Left ventricle myocardium superior (tissue), 1 donor: ENCODE results near the gene FARSB. TPM values are rescaled to one million over a fixed set of nuclear protein-coding genes. Genes with fewer than 3 reads are reported as not detected.

Experiments used
- ATAC-seq: fragments of 200-7000 bp; cut with Tn5 transposase; one replicate; pipeline ENCODE4 v1.9.1; 2020; ENCODE audit warnings: mild to moderate bottlenecking, moderate library complexity
- DNase-seq: peaks from one replicate; pipeline ENCODE4 v3.0.0-alpha.2; 2020
- intact Hi-C: fragments of 100-400 bp; cut with micrococcal nuclease; formaldehyde crosslinking; loops from one replicate; pipeline ENCODE4 v1.11.0; 2022
- total RNA-seq: library from RNA; stranded (reverse); fragmentation: NEBNext Ultra II Directional; extraction: Animal tissue kit (Norgen Biotek cat#: 25700); gene quantifications from one replicate; pipeline ENCODE4 v1.2.1, GENCODE V29; 2021
- donor health status: DM: no; HTN: yes; CAD: no; lungs with severe emphysema.

FARSB gene
- total RNA-seq, 1 donor from 2014 or later: 18.5 TPM

- intact Hi-C loops: no loop called here
- ATAC-seq: no peak
- no peak for DNase-seq
Measured at GRCh38 chr2:222523783-222524544, 131.9 kb downstream of the FARSB start.

- intact Hi-C loops: no loop called here
- DNase-seq (no peak), ATAC-seq (no peak)
Measured at GRCh38 chr2:222522082-222522481, 133.8 kb downstream of the FARSB start.

GRCh38 chr2:222521099-222521498, 134.8 kb downstream of the FARSB start:
- intact Hi-C loops: no loop called here

More at GRCh38 chr2:222521099-222521498, 134.8 kb downstream of the FARSB start:
- DNase-seq (no peak), ATAC-seq (no peak)

Other genes with a start within 250 kb of the FARSB start
- 30.6 TPM for gene SGPP2, start 231.5 kb downstream of the FARSB start, total RNA-seq
- 0.25 TPM for gene MOGAT1, start 15.6 kb upstream of the FARSB start, total RNA-seq
- gene ACSL3, start 204.9 kb upstream of the FARSB start, total RNA-seq: 48.8 TPM